RWPE2 (cell line): ENCODE data around the gene THPO.

Experiments
- ATAC-seq: fragments of 200-7000 bp; cut with Tn5 transposase; 3 replicates; pipeline ENCODE4 v1.9.1; 2021; ENCODE audit warnings: low read depth
- DNase-seq: peaks from one replicate; pipeline ENCODE4 v3.0.0-alpha.2; 2020; ENCODE audit warnings: low spot score
- H3K27ac ChIP-seq: fragments of 450-650 bp; 2 replicates; pipeline ENCODE4 v1.5.1; 2017; ENCODE audit warnings: mild to moderate bottlenecking; ENCODE audit not compliant: poor library complexity, severe bottlenecking
- H3K27me3 ChIP-seq: fragments of 250-450 bp; sonication (Bioruptor Pico); 2 replicates; pipeline ENCODE4 v1.5.1; 2021; ENCODE audit warnings: mild to moderate bottlenecking, moderate library complexity; ENCODE audit not compliant: insufficient read depth, poor library complexity, severe bottlenecking
- H3K36me3 ChIP-seq: fragments of 250-450 bp; sonication (Bioruptor Pico); 2 replicates; pipeline ENCODE4 v1.5.1; 2020; ENCODE audit warnings: low read depth, mild to moderate bottlenecking, moderate library complexity
- H3K4me1 ChIP-seq: fragments of 250-450 bp; sonication (Bioruptor Pico); 2 replicates; pipeline ENCODE4 v1.5.1; 2021; ENCODE audit warnings: mild to moderate bottlenecking, moderate library complexity; ENCODE audit not compliant: insufficient read depth, poor library complexity, severe bottlenecking
- H3K4me3 ChIP-seq: fragments of 250-450 bp; sonication (Bioruptor Pico); 2 replicates; pipeline ENCODE4 v1.5.1; 2021; ENCODE audit warnings: mild to moderate bottlenecking, moderate library complexity; ENCODE audit not compliant: severe bottlenecking
- H3K9me3 ChIP-seq: fragments of 250-450 bp; sonication (Bioruptor Pico); 2 replicates; pipeline ENCODE4 v1.5.1; 2021; ENCODE audit warnings: mild to moderate bottlenecking, moderate library complexity; ENCODE audit not compliant: severe bottlenecking
- TF ChIP-seq, protein P1 (sequence below): fragments of 450-650 bp; IDR thresholded peaks from one replicate; pipeline ENCODE4 v1.5.1; 2017; ENCODE audit warnings: mild to moderate bottlenecking, moderate library complexity; ENCODE audit not compliant: poor library complexity, severe bottlenecking

THPO gene

DNA sequence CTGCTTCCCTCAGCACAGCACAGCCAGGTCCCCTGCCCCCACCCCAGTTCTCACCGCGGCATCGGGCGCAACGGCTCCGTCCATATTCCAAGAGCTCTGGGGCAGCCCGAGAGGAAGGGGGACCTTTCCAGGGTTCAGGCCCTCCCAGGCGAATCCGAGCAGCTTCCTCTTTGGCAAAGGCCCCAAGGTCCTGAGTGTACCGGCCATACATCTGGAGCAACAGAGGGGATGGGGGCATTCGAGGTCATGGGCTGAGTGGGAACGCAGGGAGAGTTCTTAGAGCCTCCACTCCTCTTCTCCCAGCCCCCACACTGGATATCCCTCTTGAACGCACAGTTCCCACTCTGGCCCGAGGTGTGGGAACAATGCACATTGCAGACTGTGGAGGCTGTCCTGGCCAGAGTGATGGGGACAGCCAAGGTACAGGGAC, 19.1 kb downstream of the THPO start:
- no peak for ATAC-seq

DNA sequence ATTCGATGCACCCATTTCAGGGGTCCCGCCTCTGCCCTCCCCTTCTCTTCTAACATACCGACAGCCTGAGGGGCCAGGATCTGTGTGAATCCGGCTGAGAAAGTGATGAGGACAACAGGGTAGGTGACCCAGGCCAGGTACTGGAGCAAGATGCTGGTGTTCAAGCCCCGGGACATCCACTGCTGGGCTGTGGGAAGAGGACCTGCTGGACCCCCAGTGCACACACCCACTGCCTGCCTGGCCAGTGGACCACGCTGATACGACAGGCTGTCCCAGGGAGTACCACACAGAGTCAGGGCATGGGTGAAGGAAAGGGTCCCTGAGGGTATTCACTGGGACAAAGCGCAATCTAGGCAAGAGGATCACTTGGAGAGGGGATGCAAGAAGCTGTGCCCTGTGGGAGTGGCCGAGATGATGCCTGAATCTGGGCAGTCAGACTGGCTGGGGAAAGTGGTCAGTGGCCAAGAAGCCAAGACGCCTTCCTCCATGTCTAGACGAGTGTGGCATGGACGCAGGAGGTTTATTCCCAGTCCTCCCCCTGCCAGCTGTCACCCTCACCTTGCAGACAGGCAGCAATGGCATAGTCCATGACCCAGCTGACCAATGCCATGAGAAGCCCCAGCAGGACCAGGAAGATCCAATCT, 19.8 kb downstream of the THPO start:
- DNase-seq (peak; percentile 47), ATAC-seq (no peak)
- Histone ChIP-seq H3K27me3 (no peaks in the 10 kb centered on the region), H3K4me1 (no peaks in the 10 kb centered on the region), H3K9me3 (no peaks in the 10 kb centered on the region), H3K27ac (no peak overlapping the region), H3K4me3 (no peak overlapping the region), H3K36me3 (peaks cover 14% of the 10 kb centered on the region)
- TF ChIP-seq, protein P1, sequence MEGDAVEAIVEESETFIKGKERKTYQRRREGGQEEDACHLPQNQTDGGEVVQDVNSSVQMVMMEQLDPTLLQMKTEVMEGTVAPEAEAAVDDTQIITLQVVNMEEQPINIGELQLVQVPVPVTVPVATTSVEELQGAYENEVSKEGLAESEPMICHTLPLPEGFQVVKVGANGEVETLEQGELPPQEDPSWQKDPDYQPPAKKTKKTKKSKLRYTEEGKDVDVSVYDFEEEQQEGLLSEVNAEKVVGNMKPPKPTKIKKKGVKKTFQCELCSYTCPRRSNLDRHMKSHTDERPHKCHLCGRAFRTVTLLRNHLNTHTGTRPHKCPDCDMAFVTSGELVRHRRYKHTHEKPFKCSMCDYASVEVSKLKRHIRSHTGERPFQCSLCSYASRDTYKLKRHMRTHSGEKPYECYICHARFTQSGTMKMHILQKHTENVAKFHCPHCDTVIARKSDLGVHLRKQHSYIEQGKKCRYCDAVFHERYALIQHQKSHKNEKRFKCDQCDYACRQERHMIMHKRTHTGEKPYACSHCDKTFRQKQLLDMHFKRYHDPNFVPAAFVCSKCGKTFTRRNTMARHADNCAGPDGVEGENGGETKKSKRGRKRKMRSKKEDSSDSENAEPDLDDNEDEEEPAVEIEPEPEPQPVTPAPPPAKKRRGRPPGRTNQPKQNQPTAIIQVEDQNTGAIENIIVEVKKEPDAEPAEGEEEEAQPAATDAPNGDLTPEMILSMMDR: no peak

More for the DNA sequence above, 19.1 kb downstream of the THPO start:
- peaks cover 10% of the 10 kb centered on the region for H3K36me3 ChIP-seq
- no peaks in the 10 kb centered on the region for H3K27me3 ChIP-seq
- TF ChIP-seq, protein P1: no peak
- no peaks in the 10 kb centered on the region for H3K4me1 ChIP-seq
- DNase-seq: peak; percentile 45
- no peak overlapping the region for H3K4me3 ChIP-seq
- no peak overlapping the region for H3K27ac ChIP-seq
- H3K9me3 ChIP-seq: no peaks in the 10 kb centered on the region

DNA sequence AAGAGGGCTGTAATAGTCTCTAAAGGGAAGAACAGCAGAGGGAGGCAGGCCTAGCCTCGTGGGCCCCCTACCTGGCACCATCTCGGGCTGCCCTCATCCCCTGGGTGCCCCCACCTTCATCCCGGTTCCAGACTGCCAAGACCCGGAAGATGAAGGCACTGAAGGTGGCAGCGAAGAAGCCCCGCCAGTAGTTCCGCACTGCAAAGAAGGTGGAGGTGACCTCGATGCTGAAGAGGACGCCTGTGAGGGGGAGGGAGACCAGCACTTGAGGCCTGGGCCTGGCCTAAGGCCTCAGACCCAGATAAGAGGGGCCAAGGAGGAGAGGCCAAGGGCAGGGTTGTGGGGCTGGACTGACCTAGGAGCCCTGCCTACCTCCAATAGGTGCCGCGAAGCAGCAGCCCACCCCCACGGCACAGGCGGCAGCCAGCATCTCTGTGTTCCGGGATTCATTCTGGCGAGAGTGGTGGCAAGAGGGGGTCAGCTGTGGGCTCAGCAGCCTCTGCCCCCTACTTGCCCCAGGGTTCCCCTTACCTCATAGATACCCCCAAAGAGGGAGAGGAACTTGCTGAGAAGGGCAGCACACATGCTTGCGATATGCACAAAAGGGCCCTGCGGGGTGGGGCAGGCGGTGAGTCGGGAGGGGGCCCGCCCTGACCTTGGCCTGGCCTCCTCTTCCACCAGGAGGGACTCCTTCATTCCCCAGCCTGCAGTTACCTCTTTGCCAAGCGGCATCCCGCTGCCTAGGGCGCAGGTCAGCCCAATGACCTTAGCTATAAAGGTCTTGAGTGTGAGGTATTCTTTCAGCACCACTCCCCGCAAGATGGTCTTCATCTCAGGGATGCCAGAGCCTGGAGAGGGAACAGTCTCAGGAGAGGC, 20.5 kb downstream of the THPO start:
- DNase-seq (peak; percentile 46), ATAC-seq (no peak)
- H3K4me1 ChIP-seq: no peaks in the 10 kb centered on the region
- no peaks in the 10 kb centered on the region for H3K9me3 ChIP-seq
- no peak overlapping the region for H3K27ac ChIP-seq
- no peak overlapping the region for H3K4me3 ChIP-seq
- no peaks in the 10 kb centered on the region for H3K27me3 ChIP-seq
- H3K36me3 ChIP-seq: peaks cover 21% of the 10 kb centered on the region
- TF ChIP-seq, protein P1: no peak

DNA sequence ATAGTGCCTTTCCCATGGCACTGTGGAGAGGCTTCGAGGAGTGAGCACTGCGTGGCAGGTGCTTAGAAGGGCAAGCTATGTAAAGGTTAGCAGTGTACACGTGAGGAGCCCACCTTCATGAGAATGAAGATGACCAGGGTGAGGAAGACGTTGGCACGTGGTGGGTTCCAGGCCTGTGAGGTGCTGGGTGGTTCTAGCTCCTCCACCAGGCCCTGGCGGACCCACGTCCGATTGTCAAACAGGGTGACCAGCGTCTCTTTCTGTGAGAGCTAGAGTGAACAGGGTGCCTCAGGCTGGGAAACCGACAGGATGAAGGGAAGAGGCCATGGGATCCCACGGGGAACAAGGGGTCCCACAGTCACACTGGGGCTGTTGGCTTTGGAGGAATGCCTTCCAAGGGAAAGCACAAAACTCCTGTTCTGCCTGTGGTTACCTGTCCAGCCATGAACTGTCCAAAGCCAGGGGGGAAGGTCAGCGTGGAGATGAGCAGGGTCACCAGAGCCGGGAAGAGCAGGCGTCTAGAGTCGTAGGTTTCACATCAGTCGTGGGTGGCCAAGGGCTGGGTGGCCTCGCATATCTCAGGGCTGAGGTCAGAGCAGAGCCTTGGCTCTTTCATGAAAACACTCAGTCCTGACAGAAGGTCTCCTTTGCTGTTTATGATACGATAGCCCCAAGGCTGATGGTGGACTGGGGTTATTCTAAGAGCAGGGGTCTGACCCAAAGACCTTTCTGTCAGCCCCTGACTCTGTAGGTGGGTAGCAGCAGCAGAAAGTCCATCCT, 22.6 kb downstream of the THPO start:
- no peak overlapping the region for H3K4me3 ChIP-seq
- DNase-seq (peak; percentile 34), ATAC-seq (no peak)
- no peaks in the 10 kb centered on the region for H3K4me1 ChIP-seq
- TF ChIP-seq, protein P1: no peak
- no peaks in the 10 kb centered on the region for H3K9me3 ChIP-seq
- H3K27me3 ChIP-seq: no peaks in the 10 kb centered on the region
- peaks cover 26% of the 10 kb centered on the region for H3K36me3 ChIP-seq
- no peak overlapping the region for H3K27ac ChIP-seq
